Sigmoid colon (tissue), 7 donors: ENCODE results near the gene TOGARAM2. TPM values are rescaled to one million over a fixed set of nuclear protein-coding genes. Genes with fewer than 3 reads are reported as not detected.

Source experiments
- DNase-seq: peaks from one replicate; pipeline ENCODE4 v3.0.0-alpha.2; 2019
- H3K27ac ChIP-seq, 4 donors: fragments of 200-600 bp; sonication (generic); one replicate each; pipeline ENCODE4 v1.5.1; 2016 to 2019; ENCODE audit warnings: mild to moderate bottlenecking in 1 of 4
- H3K27me3 ChIP-seq, 3 donors: fragments of 200-600 bp; sonication (generic); one replicate each; pipeline ENCODE4 v1.5.1; 2019; ENCODE audit warnings: mild to moderate bottlenecking in 1 of 3
- H3K36me3 ChIP-seq, 4 donors: fragments of 200-600 bp; sonication (generic); one replicate each; pipeline ENCODE4 v1.5.1; 2016 to 2019
- H3K4me1 ChIP-seq, 4 donors: fragments of 200-600 bp; sonication (generic); one replicate each; pipeline ENCODE4 v1.5.1; 2017 to 2019
- H3K4me3 ChIP-seq, 4 donors: fragments of 200-600 bp; sonication (generic); one replicate each; pipeline ENCODE4 v1.5.1; 2017 to 2019; ENCODE audit warnings: mild to moderate bottlenecking in 2 of 4, moderate library complexity in 1 of 4
- H3K9me3 ChIP-seq, 4 donors: fragments of 200-600 bp in 3 of 4; sonication (generic) in 3 of 4; one replicate each; pipeline versions ENCODE4 v1.5.1 to v1.6.1; 2013 to 2019
- EP300 ChIP-seq, 4 donors: sonication (generic); formaldehyde crosslinking; IDR thresholded peaks; one replicate each; pipeline ENCODE4 v1.6.1; 2017; ENCODE audit warnings: antibody characterized with exemption in 4 of 4
- POLR2A ChIP-seq, 2 donors: fragments of 450-650 bp; IDR thresholded peaks; one replicate each; pipeline ENCODE4 v1.6.1; 2016; ENCODE audit warnings: antibody characterized with exemption in 2 of 2, mild to moderate bottlenecking in 2 of 2, moderate library complexity in 2 of 2
- POLR2AphosphoS5 ChIP-seq, 4 donors: sonication (generic); formaldehyde crosslinking; IDR thresholded peaks; one replicate each; pipeline ENCODE4 v1.6.1; 2017; ENCODE audit warnings: antibody characterized with exemption in 4 of 4
- WGBS, 2 donors: extraction: QIAGEN DNeasy Blood & Tissue Kit; methylation state at CpG; one replicate each; pipeline ENCODE4 v1.1.7; 2013; 5-methylcytosine and 5-hydroxymethylcytosine counted together
- intact Hi-C: fragments of 100-400 bp; cut with DNase I; formaldehyde crosslinking; loops from one replicate; pipeline ENCODE4 v1.15.1; 2023
- polyA plus RNA-seq, 3 donors: library from polyadenylated mRNA; stranded (reverse); fragments of 200-250 nt; gene quantifications; one replicate each; pipeline ENCODE4 v1.2.3, GENCODE V29; 2013
- total RNA-seq, 4 donors: library from RNA; depleted of rRNA; stranded (reverse); fragments of >200 nt; gene quantifications; one replicate each; pipeline ENCODE4 v1.1.0, GENCODE V29; 2016
- TF ChIP-seq, protein P1 (sequence below), 4 experiments: fragments of 450-650 bp in 3 of 4; fragments of 200-600 bp in 1 of 4; IDR thresholded peaks; one replicate each; pipeline ENCODE4 v1.5.1; 2016 to 2019; ENCODE audit warnings: antibody characterized with exemption in 4 of 4, mild to moderate bottlenecking in 3 of 4, moderate library complexity in 2 of 4
- donor health status: healthy with polysubstance abuse.
- donor health status: Bipolar disorder and iron deficiency.
- donor health status: healthy.

The TOGARAM2 gene
- total and polyA plus RNA-seq, 7 donors, result 0.23 to 3.2 (median 0.82) TPM; not detected in 2

- TF ChIP-seq, protein P1, sequence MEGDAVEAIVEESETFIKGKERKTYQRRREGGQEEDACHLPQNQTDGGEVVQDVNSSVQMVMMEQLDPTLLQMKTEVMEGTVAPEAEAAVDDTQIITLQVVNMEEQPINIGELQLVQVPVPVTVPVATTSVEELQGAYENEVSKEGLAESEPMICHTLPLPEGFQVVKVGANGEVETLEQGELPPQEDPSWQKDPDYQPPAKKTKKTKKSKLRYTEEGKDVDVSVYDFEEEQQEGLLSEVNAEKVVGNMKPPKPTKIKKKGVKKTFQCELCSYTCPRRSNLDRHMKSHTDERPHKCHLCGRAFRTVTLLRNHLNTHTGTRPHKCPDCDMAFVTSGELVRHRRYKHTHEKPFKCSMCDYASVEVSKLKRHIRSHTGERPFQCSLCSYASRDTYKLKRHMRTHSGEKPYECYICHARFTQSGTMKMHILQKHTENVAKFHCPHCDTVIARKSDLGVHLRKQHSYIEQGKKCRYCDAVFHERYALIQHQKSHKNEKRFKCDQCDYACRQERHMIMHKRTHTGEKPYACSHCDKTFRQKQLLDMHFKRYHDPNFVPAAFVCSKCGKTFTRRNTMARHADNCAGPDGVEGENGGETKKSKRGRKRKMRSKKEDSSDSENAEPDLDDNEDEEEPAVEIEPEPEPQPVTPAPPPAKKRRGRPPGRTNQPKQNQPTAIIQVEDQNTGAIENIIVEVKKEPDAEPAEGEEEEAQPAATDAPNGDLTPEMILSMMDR (IDR thresholded peaks at IDR 0.05), result no peak
- TF ChIP-seq EP300 (IDR thresholded peaks at IDR 0.05), result no peak
- TF ChIP-seq POLR2AphosphoS5 (IDR thresholded peaks at IDR 0.05), result no peak
- TF ChIP-seq POLR2A (IDR thresholded peaks at IDR 0.05), result no peak
- H3K9me3 ChIP-seq, result no peaks in the 10 kb centered on the region
- H3K27ac ChIP-seq, result no peak overlapping the region
- intact Hi-C loops, result no loop called here
- H3K27me3 ChIP-seq, result no peaks in the 10 kb centered on the region
- no peak overlapping the region for H3K4me3 ChIP-seq
- peaks cover 0 to 13% (median 5%) of the 10 kb centered on the region in 4 donors for H3K4me1 ChIP-seq
- 90 to 97% methylated on average over 12 of the region's 12 CpGs for WGBS, 2 donors
- H3K36me3 ChIP-seq, result no peaks in the 10 kb centered on the region
- peak; percentile 39 for DNase-seq
These were observed 70.6 kb downstream of the TOGARAM2 start for GRCh38 chr2:29051730-29052129.

DNA sequence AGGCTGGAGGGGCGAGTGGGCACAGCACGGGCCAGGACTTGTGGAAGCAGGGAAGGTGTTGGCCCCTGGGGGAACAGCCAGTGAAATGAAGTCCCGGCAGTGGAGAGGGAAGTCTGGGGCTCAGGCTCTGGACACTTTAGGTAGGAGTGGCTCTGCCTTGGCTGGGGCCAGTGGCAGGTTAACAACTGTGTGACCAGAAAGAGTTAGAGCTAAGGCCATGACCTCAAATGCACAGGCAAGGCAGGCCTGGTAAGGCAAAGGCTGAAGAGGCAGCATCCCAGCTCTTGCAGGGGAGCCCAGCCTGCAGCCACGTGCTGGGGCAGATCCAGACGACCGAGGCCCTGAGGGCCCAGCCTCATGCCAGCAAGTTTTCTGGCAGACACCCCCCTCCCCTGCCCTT, 71.7 kb downstream of the TOGARAM2 start:
- Histone ChIP-seq H3K9me3 (no peaks in the 10 kb centered on the region), H3K27me3 (no peaks in the 10 kb centered on the region), H3K4me3 (no peak overlapping the region), H3K36me3 (no peaks in the 10 kb centered on the region), H3K27ac (no peak overlapping the region), H3K4me1 (peaks cover 0 to 13% (median 5%) of the 10 kb centered on the region in 4 donors)
- intact Hi-C loops, result no loop called here
- 72 to 73% methylated on average over 6 of the region's 6 CpGs for WGBS, 2 donors
- DNase-seq, result peak; percentile 60
- TF ChIP-seq EP300 (IDR thresholded peaks at IDR 0.05) (no peak), POLR2AphosphoS5 (IDR thresholded peaks at IDR 0.05) (no peak), POLR2A (IDR thresholded peaks at IDR 0.05) (no peak)
- TF ChIP-seq, protein P1 (IDR thresholded peaks at IDR 0.05), result no peak

DNA sequence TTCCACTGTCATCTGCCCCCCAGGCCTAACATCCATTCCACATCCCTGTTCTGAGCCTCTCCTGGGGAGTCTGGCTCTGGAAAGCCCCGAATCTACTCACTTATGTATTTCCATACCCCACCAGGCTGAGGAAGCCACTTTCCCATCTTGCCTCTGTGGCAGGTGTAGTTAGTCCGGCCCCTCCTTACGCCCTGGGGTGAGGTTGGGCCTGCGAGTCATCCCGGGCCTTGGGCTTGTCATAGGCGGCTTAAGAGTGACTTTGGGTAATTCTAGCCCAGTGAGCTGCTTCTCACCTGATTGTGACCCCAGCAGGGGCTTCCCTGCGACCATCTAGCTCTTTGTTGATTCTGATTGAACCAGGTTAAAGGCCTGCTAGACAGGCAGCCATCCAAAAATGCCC, 72.1 kb downstream of the TOGARAM2 start:
- intact Hi-C loops, result no loop called here
- H3K27me3 ChIP-seq, result no peaks in the 10 kb centered on the region
- no peak for TF ChIP-seq POLR2A (IDR thresholded peaks at IDR 0.05)
- TF ChIP-seq POLR2AphosphoS5 (IDR thresholded peaks at IDR 0.05), result no peak
- TF ChIP-seq, protein P1 (IDR thresholded peaks at IDR 0.05), result no peak
- no peak for TF ChIP-seq EP300 (IDR thresholded peaks at IDR 0.05)
- H3K4me1 ChIP-seq, result peaks cover 0 to 13% (median 5%) of the 10 kb centered on the region in 4 donors
- no peak overlapping the region for H3K27ac ChIP-seq
- no peaks in the 10 kb centered on the region for H3K9me3 ChIP-seq
- DNase-seq, result peak; percentile 45
- WGBS, 2 donors, result 74 to 82% methylated on average over 7 of the region's 7 CpGs
- no peak overlapping the region for H3K4me3 ChIP-seq
- no peaks in the 10 kb centered on the region for H3K36me3 ChIP-seq

GRCh38 chr2:29053670-29054400, 72.7 kb downstream of the TOGARAM2 start:
- TF ChIP-seq EP300 (IDR thresholded peaks at IDR 0.05) (no peak), POLR2A (IDR thresholded peaks at IDR 0.05) (no peak), POLR2AphosphoS5 (IDR thresholded peaks at IDR 0.05) (no peak)
- TF ChIP-seq, protein P1 (IDR thresholded peaks at IDR 0.05), result no peak
- H3K36me3 ChIP-seq, result no peaks in the 10 kb centered on the region
- WGBS, 2 donors, result 78 to 80% methylated on average over 5 of the region's 5 CpGs
- H3K9me3 ChIP-seq, result no peaks in the 10 kb centered on the region
- no peak overlapping the region for H3K4me3 ChIP-seq
- no peak overlapping the region for H3K27ac ChIP-seq
- H3K4me1 ChIP-seq, result peaks cover 0 to 13% (median 5%) of the 10 kb centered on the region in 4 donors
- intact Hi-C loops, result no loop called here
- DNase-seq, result peak; percentile 48
- no peaks in the 10 kb centered on the region for H3K27me3 ChIP-seq
